GM18508 (cell line): ENCODE data around the gene DNAJB1.
A peak's percentile ranks its signal among the peaks of the same experiment; 100 is the strongest.
"Not testable (repeated sequence)": the region's sequence is repeated elsewhere in the genome, so short reads cannot be mapped to it uniquely, and the experiment has no call there.

Source experiments
- ATAC-seq: cut with Tn5 transposase; IDR thresholded peaks from one replicate; pipeline ENCODE4 v1.9.1; 2021; ENCODE audit warnings: moderate number of reproducible peaks; ENCODE audit not compliant: insufficient read depth, unreplicated experiment

The DNAJB1 gene

DNA sequence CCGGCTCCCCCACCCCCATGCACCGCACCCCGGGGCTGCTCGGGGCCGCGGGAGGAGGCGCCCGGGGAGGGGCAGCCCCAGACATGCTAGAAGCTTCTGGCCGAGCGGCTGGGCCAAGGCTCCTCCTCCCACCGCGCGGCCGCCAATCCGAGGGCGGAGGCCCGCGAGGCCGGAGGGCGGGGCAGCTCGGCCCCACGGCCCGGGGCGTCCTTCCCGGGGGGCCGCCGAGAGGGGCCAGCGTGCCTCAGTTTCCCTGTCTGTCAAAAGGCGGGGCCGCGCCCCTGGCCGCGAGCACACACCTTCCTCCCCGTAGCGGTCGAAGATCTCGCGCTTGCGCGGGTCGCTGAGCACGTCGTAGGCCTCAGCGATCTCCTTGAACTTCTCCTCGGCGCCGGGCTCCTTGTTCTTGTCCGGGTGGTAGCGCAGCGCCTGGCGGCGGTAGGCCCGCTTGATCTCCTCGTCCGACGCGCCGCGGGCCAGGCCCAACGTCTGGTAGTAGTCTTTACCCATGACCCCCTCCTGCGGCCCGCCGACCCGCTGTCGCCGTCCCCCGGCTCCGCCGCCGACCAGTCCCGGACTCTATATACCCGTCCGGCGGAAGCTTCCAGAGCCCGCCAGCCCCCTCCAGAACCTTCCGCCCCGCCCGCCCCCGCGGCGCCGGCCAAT is at the start of gene DNAJB1:
TSS of gene DNAJB1 (minus strand) at position 558 of the 666 bp plus-strand sequence. CDS start at position 510, 48 bp downstream.
- ATAC-seq = peak; percentile 37

DNA sequence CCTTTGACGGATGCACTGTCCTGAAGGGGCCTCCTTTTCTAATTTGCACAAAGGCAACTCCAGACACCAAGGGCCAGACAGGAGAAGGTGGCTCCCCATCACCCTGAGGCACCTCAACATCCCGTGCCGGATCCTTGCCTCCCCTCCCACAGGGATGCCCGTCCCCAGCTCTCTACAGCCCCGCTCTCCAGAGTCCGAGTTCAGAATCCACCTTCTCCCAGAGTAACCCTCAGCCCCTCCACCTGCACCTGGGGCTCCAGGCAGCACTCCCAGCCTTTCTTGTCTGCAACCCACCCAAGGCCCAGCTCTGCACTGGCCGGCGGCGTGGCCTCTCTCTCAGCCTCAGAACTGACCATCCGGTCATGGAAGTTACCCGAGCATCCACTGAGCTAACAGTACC is 48.9 kb upstream of the DNAJB1 start:
- ATAC-seq = no peak

DNA sequence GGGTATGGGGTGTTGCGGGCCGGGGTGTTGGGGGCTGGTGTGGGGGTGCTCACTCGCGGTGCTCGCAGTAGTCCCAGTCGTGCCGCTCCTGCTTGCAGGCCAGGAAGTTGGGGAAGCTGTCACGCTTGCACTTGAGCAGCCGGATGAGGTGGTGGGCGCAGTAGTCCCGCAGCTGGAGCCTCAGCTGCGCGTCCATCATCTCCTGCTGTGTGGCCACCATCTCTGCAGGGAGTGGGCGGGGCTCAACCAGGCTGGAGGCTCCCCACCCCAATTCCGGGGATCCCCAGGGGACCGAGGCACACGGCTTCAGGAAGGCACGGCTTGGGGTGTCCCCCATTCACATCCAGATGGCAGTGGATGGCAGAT is 48.5 kb upstream of the DNAJB1 start:
- no peak for ATAC-seq

DNA sequence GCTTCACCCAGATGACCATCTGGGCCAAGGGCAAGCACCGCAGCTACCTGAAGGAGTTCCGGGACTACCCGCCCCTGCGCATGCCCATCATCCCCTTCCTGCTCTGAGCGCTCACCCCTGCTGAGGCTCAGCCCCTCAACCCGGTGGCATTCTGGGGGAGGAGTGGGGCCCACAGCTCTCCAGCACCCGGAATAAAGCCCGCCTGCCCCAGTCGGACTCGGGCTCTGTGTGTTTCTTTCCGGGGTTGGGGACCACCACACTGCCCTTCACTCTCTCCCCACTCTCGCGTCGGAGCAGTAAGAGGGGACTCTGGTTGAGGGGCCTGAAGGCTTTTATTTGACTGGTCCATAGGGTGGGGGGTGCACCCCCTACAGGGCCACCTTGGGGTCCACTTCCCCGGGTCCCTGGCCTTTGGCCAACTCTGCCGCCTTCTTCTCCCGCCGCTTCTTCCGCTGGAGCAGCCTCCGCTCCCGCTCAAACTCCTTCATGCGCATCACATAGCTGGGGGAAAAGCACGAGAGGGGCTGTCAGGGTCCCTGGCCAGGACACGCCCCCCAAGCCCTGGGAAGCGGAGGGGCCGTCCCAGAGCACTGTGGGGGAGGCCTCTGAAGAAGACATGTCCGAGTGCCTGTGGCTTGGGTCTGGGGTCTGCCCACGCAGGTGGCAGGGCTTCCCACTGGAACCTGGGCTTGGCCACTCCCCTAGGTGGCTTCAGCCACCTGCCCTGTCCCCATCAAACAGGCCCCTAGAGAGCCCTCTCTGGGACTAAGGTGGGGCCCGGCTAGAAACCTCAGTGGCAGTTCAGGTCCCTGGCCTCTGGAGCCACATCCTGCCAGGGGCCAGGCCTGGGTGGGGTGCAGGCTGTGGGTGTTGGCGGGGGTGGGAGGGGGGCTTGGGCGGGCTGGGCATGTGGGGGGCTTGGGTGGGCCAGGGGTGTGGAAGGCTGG is 47.8 kb upstream of the DNAJB1 start:
- no peak for ATAC-seq

DNA sequence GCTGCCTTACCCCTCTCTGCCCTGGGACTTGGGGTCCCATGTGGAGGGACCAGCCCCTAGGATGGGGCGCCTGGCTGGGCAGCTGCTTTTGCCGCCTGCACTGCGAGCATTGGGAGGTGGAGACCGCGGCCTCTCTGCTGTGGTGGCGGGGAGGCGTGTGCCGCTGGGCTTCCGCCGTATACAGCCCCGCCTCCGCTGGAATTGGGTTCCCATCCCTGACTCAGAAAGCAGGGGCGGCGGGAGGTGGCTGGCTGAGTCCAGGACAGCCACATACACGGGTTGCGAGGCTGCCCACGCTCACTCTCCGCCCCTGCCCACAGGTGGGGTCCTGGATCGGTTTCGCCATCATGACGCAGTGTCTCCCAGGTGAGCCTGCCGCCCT is 47.1 kb upstream of the DNAJB1 start:
- ATAC-seq = no peak

DNA sequence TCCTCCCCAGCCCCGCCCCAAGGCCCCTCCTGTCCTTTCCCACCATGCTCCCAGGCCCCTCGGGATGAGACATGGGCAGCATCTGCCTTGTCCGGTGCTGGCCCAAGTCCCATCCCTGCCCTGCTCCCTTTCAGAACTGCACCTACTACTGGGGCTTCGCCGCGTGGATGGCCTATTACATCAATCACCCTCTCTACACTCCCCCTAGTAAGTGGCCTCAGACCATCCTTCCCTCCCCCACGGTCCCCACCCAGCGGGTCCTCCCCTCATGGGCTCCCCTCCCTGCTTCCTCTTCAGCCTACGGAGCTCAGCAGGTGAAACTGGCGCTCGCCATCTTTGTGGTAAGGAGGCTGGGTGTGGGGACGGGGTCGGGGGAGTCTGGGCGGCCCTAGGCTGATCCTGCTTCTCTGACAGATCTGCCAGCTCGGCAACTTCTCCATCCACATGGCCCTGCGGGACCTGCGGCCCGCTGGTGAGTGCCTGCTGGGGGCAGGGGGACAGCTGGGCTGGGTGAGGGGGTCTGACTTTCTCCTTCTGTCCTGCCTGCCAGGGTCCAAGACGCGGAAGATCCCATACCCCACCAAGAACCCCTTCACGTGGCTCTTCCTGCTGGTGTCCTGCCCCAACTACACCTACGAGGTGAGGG is 46.6 kb upstream of the DNAJB1 start:
- not testable (repeated sequence) for ATAC-seq

DNA sequence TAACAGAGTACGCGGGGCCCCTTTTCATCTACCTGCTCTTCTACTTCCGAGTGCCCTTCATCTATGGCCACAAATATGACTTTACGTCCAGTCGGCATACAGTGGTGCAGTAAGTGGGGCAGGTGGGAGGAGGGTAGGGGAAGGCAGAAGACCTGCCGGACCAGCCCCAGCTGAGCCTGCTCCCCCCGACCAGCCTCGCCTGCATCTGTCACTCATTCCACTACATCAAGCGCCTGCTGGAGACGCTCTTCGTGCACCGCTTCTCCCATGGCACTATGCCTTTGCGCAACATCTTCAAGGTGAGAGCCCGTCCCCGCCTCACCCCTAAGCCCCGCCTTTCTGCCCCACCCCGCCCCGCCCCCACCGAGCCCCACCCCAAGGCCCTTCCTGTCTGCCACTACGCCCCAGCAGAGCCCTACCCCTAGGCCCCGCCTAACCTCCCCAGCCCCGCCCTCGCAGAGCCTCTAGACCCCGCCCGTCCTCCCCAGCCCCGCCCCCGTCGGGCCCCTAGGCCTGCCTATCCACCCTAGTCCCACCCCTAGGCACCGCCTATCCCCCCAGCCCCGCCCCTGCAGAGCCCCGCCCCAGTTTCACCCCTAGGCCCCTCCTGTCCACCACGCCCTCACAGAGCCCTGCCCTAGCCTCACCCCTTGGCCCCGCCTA is 45.9 kb upstream of the DNAJB1 start:
- no peak for ATAC-seq

DNA sequence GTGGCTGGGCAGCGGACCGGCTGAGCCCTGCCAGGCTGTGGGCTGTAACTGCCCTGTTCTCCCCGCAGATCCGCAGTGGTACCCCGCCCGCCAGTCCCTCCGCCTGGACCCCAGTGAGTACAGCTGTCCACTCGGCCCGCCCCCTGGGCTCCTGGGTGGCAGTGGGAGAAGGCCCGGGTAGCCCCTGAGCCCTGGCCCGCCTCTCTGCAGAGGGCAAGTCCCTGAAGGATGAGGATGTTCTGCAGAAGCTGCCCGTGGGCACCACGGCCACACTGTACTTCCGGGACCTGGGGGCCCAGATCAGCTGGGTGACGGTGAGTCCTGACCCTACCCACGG is 45.4 kb upstream of the DNAJB1 start:
- no peak for ATAC-seq

DNA sequence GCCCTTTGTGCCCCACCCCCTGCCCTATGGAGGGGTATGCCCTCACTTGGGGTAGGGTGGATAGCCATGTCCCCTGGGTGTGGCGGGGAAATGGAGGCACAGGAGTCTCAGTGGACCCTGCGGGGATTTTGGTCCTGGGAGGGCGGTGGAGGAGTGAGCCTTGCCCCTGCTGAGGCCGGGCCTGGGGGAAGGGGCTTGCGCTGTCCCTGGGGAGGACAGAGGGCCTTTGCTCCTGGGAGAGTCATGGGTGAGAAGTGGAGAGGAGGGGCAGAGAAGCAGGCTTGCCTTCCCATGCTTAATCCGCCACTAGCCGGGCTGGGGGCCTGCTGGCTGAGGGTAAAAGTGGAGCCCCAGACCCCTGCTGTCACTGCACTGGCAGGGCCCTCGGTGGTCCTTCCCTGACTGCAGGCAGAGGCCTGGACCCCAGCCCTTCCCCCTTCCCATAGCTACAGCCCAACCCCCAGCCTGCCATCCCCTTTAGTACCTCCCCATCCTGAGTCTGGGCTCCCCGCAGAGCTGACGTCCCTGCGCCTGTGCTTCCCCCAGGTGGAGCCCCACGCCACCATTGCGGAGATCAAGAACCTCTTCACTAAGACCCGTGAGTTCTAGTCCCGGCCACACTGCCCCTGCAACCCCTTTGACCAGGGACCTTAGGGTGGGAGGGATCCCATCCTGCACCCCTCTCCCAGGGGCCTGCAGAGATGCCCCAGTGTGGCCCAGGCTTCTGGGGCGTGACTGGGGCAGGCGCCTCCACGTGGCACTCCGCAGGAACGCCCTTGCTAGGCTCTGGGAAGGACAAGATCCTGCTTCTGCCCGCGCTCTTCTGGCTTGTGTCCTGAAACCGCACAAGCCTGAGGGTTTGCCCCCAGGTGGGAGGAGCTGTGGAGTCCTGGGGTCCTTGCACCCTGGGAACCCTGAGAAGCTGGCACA is 44.7 kb upstream of the DNAJB1 start:
- no peak for ATAC-seq

DNA sequence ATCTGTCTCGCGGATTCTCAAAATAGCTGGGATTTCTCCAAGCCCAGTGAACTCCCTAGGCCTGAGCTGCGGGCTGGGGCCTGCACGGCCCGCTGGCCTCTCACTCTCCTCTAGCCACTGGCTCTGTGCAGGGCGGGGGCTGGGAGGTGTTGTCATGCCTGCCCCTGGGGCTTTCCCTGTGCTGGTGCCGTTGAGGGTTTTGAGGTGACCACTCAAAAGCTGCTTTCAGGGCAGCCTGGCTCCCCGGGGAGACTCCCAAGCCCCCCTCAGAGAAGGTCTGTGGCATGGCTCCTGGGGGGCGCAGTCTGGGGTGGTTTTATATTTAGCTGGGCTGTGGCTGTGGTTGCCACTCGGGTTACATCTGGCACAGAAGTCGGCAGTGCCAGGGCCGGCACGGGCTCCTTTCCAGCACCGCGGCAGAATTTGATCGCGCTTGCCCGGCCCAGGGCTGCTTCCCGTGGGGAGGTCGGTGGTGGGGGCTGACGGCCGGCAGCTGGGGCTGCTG is 43.7 kb upstream of the DNAJB1 start:
- no peak for ATAC-seq

DNA sequence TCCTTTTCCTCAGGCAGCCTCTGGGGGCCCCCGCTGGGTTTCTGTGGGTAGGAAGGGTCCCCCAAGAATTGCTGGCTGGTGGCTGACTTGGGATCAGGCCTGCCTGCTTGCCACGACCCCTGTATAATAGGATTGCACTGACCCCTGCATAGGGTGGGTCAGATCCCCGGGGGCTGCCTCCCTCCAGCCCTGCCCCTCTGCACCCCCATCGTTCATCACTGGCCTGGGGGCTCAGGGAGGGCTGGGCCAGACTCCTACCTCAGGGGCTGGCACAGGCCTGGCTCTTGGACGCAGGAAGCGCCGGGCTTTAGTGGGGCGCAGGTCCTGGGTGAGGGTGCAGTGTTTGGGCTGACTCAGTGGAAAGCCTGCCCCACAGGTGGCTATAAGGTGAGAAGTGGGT is 43.1 kb upstream of the DNAJB1 start:
- no peak for ATAC-seq

DNA sequence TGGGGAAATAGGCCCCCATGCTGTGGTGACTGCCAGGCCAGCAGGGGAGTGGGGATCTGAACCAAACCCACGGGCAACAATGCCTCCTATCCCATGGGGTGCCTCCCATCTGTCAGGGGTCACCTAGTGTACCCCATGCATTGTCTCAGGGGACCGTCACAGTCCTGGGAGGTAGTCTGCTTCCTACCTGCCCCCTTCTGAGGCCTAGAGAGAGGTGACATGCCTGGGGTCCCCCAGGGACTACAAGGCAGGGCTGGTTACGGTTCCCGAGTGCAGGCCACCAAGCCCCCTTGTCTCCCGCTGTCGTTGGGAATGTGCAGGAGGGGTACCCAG is 42.5 kb upstream of the DNAJB1 start:
- no peak for ATAC-seq

DNA sequence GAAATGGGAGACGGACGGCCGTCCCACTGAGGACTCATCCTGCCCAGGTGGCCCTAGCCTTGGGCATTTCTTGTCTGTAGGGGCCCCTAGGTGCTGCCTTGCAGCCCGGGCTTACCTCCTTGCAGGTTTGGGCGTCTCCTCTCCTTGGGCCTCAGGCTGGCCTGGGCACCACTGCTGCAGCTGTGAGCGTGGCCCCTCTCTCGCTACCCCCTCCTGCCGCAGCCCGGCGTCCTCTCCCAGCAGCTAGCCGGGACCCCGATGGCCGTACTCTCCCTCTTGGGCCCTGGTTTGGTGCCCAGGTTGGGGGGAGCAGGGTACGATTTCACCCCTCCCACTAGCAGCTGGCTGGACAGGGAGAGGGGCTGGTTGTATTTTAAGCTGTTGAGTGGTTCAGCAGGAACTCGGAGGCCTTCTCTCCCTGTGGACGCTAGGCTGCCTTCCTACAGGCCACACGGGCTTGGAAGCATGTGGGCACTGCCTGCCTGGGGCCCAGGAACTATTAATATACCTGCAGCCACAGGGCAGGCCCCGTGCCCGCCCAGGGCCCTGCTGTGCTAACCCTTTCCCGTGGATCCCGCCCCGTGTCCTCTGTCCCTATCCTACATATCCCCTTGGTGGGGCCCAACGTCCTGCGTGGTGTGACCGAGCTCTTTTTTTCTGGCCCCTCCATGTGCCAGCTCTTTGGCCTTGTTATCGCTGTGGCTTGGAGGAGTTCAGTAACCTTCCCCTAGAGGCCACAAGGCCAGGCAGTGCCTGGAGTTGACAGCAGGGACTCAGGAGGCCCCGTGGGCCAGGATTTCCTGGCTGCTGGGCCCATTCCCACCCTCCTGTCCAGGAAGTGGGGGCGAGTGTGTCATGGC is 41.9 kb upstream of the DNAJB1 start:
- ATAC-seq = no peak

DNA sequence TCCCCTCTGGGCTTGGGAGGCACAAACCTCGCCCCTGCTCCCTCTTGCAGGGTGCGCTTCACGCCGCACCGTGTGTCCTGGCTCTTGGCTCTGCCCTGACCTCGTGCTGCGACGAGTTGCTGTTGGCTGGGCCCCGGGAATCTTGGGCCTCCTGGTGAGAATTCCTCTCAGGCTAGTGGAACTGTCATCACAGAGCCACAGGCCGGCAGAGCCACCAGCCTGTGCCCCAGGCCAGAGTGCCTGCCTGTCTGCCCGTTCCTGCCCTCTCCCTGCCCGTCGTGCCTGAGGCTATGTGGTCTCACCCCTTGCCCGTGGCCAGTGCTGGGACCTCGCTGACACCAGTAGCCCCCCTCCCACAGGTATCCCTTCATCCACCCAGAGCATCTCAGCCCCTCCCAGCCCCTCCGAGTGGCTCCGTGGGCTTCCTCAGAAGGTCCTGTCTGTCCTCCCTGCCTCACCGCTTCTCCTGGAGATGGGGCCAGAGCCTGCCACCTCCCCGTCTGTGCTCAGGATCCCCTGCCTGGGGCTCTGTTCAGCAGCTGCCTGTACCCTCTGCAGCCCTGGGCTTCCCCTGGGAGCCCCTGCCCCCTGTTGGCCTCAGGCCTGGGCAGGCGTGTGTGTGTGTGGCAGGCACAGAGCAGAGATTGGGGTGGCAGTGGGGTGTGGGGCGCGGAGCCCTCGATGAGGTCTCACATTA is 40.3 kb upstream of the DNAJB1 start:
- ATAC-seq = no peak

DNA sequence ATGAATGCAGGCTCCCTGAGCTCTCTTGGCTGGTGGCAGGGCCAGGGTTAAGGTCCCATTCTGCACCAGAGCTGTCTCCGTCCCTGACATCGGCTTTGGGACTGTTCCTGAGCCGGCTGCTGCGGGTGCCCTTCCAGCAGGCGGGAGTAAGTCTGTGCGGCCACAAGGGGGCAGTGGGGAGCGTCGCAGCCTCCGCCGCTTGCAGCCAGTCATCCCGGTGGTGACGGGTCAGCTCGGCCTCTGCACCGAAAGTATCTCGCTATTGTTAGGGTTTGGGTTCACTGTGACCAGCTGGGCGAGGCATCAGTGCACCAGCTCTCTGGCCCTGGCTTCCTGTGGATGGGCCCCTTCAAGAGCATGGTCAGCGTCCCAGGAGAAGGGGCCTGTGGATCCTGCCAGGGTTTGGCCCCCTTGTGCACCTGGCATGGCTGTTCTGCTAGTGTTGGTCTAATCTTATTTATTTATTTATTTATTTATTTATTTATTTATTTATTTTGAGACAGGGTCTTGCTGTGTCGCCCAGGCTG is 38.5 kb upstream of the DNAJB1 start:
- ATAC-seq = no peak

DNA sequence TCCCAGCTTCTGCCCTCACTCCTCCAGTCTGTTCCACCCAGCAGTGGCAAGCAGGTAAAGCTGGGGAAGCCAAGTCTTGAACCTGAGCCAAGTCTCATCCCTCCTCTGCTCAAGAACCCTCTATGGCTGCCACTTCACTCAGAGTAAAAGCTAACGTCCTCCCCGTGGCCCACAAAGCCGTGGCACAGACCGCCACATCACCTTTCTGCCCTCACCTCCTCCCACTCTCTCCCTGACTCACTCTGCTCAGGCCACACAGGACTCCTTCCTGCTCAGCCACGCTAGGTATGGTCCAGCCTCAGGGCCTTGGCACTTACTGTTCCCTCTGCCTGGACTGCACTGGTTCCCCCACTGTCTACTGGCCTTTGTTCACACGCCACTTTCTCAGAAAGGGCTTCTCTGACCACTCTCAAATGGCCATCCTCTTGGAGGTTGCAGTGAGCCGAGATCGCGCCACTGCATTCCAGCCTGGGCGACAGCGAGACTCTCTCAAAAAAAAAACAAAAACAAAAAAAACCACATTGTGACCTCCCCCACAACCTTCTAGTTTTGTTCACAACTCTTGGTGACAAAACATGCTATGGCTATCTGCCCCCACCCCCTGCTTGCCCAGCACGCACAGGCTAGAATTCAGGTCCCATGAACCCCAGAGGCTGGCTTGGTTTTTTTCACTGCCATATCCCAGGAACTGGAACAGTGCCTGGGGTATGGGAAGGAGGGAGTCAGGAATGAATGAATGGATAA is 37.9 kb upstream of the DNAJB1 start:
- ATAC-seq = no peak

DNA sequence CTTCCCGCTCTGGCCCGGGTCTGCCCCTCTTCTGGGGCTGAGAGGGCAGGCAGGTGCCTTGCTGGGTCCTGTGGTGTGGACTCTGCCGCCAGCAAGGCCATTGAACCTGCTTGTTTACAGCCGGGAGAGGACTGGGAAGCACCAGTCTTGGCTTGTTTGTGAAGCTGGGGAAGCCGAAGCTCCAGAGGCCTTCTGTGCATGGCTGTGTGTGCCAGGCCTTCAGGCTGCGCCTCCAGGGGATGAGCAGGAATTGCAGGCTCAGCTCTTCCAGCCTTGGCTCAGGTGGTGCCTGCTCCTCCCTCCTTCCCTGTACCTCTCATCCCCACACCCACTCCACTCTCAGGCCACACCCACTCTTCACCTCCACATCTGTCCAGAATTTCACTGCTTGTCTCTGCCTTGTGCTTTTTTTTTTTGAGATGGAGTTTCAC is 36.2 kb upstream of the DNAJB1 start:
- ATAC-seq = no peak
